ENCODE results near the gene FNDC3B.

- TF ChIP-seq, protein P1, sequence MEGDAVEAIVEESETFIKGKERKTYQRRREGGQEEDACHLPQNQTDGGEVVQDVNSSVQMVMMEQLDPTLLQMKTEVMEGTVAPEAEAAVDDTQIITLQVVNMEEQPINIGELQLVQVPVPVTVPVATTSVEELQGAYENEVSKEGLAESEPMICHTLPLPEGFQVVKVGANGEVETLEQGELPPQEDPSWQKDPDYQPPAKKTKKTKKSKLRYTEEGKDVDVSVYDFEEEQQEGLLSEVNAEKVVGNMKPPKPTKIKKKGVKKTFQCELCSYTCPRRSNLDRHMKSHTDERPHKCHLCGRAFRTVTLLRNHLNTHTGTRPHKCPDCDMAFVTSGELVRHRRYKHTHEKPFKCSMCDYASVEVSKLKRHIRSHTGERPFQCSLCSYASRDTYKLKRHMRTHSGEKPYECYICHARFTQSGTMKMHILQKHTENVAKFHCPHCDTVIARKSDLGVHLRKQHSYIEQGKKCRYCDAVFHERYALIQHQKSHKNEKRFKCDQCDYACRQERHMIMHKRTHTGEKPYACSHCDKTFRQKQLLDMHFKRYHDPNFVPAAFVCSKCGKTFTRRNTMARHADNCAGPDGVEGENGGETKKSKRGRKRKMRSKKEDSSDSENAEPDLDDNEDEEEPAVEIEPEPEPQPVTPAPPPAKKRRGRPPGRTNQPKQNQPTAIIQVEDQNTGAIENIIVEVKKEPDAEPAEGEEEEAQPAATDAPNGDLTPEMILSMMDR (IDR thresholded peaks at IDR 0.05): no peak
- TF ChIP-seq EP300 (IDR thresholded peaks at IDR 0.05) (no peak), POLR2A (IDR thresholded peaks at IDR 0.05) (no peak), POLR2AphosphoS5 (IDR thresholded peaks at IDR 0.05) (no peak)
These were observed 149.1 kb downstream of the FNDC3B start for GRCh38 chr3:172188511-172188910.
